IMR-90 (cell line): ENCODE data around the gene KRTAP5-6. TPM values are rescaled to one million over a fixed set of nuclear protein-coding genes. Genes with fewer than 3 reads are reported as not detected.

Experiments used
- ATAC-seq: fragments of 200-7000 bp; cut with Tn5 transposase; 2 replicates; pipeline ENCODE4 v1.9.1; 2020; ENCODE audit warnings: low read depth, mild to moderate bottlenecking, moderate library complexity
- BruUV-seq: library from RNA; stranded (reverse); fragments of 400-500 nt; replicated peaks from 2 replicates; lab custom pipeline; 2021; lab: Mats Ljungman, UMichigan
- CTCF ChIA-PET: fragments of 300-600 bp; formaldehyde crosslinking; extraction: SDS; loops from one replicate; lab custom pipeline; 2021; ENCODE audit warnings: antibody characterized with exemption; lab: Yijun Ruan, JAX
- POLR2A ChIA-PET: fragments of 300-600 bp; sonication (Branson Sonifier 250); formaldehyde crosslinking; loops from one replicate; lab custom pipeline; 2022; ENCODE audit warnings: antibody characterized with exemption; ENCODE audit not compliant: unreplicated experiment; lab: Charles Lee
- DNase-seq: peaks from one replicate; pipeline ENCODE4 v3.0.0; 2013
- H2AFZ ChIP-seq: replicated peaks from 2 replicates; pipeline ENCODE3; 2013; ENCODE audit warnings: low read length, mild to moderate bottlenecking; ENCODE audit not compliant: poor library complexity
- H2AK5ac ChIP-seq: 2 replicates; pipeline ENCODE4 v1.6.1; 2013; ENCODE audit warnings: low read depth, low read length, inconsistent platforms
- H2AK9ac ChIP-seq: replicated peaks from 2 replicates; pipeline ENCODE3; 2013; ENCODE audit warnings: mild to moderate bottlenecking, low read depth, low read length, moderate library complexity; ENCODE audit not compliant: poor library complexity
- H2BK120ac ChIP-seq: 2 replicates; pipeline ENCODE4 v1.6.1; 2013; ENCODE audit warnings: low read depth, low read length, inconsistent platforms
- H2BK15ac ChIP-seq: 3 replicates; pipeline ENCODE4 v1.6.1; 2013; ENCODE audit warnings: low read depth, low read length, inconsistent platforms
- H2BK20ac ChIP-seq: 2 replicates; pipeline ENCODE4 v1.6.1; 2013; ENCODE audit warnings: low read depth, mild to moderate bottlenecking, inconsistent platforms, low read length, moderate library complexity
- H2BK5ac ChIP-seq: 2 replicates; pipeline ENCODE4 v1.6.1; 2013; ENCODE audit warnings: mild to moderate bottlenecking, low read depth, low read length, inconsistent platforms; ENCODE audit not compliant: poor library complexity, severe bottlenecking
- H3K14ac ChIP-seq: replicated peaks from 2 replicates; pipeline ENCODE4 v1.6.1; 2013; ENCODE audit warnings: low read depth, low read length, inconsistent platforms
- H3K18ac ChIP-seq: 2 replicates; pipeline ENCODE4 v1.6.1; 2013; ENCODE audit warnings: low read depth, low read length, control low read depth
- H3K23ac ChIP-seq: 2 replicates; pipeline ENCODE4 v1.6.1; 2013; ENCODE audit warnings: low read depth, low read length, inconsistent platforms
- H3K27ac ChIP-seq: 2 replicates; pipeline ENCODE4 v1.5.1; 2013; ENCODE audit warnings: mild to moderate bottlenecking, control low read depth, low read length; ENCODE audit not compliant: insufficient read depth
- H3K27me3 ChIP-seq: 2 replicates; pipeline ENCODE4 v1.6.1; 2013; ENCODE audit warnings: low read length; ENCODE audit not compliant: control insufficient read depth, insufficient read depth
- H3K36me3 ChIP-seq: 2 replicates; pipeline ENCODE4 v1.6.1; 2013; ENCODE audit warnings: low read length, mixed read lengths; ENCODE audit not compliant: control insufficient read depth, insufficient read depth
- H3K4ac ChIP-seq: 2 replicates; pipeline ENCODE4 v1.6.1; 2013; ENCODE audit warnings: low read depth, low read length, inconsistent platforms
- H3K4me1 ChIP-seq: 2 replicates; pipeline ENCODE4 v1.6.1; 2013; ENCODE audit warnings: low read length, mixed read lengths; ENCODE audit not compliant: control insufficient read depth, insufficient read depth
- H3K4me2 ChIP-seq: 2 replicates; pipeline ENCODE4 v1.6.1; 2013; ENCODE audit warnings: low read depth, mild to moderate bottlenecking, control low read depth, low read length, moderate library complexity
- H3K4me3 ChIP-seq: 2 replicates; pipeline ENCODE4 v1.5.1; 2013; ENCODE audit warnings: low read depth, mild to moderate bottlenecking, control low read depth, low read length, moderate library complexity; ENCODE audit not compliant: insufficient read depth
- H3K56ac ChIP-seq: 2 replicates; pipeline ENCODE4 v1.6.1; 2013; ENCODE audit warnings: low read length, inconsistent platforms; ENCODE audit not compliant: insufficient read depth; ENCODE audit errors: extremely low read depth
- H3K79me1 ChIP-seq, 2 experiments: 2 replicates each; pipeline ENCODE4 v1.6.1; 2013; ENCODE audit warnings: low read length in 2 of 2, inconsistent platforms in 1 of 2, low read depth in 1 of 2
- H3K9ac ChIP-seq: 2 replicates; pipeline ENCODE4 v1.6.1; 2013; ENCODE audit warnings: low read depth, low read length, control low read depth
- H3K9me1 ChIP-seq: 2 replicates; pipeline ENCODE4 v1.6.1; 2013; ENCODE audit warnings: low read length, inconsistent platforms; ENCODE audit not compliant: insufficient read depth
- H3K9me3 ChIP-seq: 2 replicates; pipeline ENCODE4 v1.6.1; 2013; ENCODE audit warnings: low read length; ENCODE audit not compliant: control insufficient read depth, insufficient read depth
- H4K20me1 ChIP-seq: 2 replicates; pipeline ENCODE4 v1.6.1; 2013; ENCODE audit warnings: low read length, inconsistent platforms; ENCODE audit not compliant: insufficient read depth
- H4K5ac ChIP-seq: 2 replicates; pipeline ENCODE4 v1.6.1; 2013; ENCODE audit warnings: mild to moderate bottlenecking, low read depth, low read length, control low read depth
- H4K8ac ChIP-seq, 2 experiments: 2 replicates each; pipeline ENCODE4 v1.6.1; 2013; ENCODE audit warnings: low read depth in 2 of 2, low read length in 2 of 2, control low read depth in 1 of 2, inconsistent platforms in 1 of 2
- H4K91ac ChIP-seq: 2 replicates; pipeline ENCODE4 v1.6.1; 2013; ENCODE audit warnings: low read depth, low read length, inconsistent platforms; ENCODE audit not compliant: insufficient read depth
- CEBPB ChIP-seq: IDR thresholded peaks from 2 replicates; pipeline ENCODE4 v1.6.1; 2012; ENCODE audit warnings: low read depth, low read length, improper control_type of control experiment
- POLR2A ChIP-seq: IDR thresholded peaks from 2 replicates; pipeline ENCODE4 v1.6.1; 2012; ENCODE audit warnings: mild to moderate bottlenecking, low read depth, low read length
- SMC3 ChIP-seq: fragments of 150-350 bp; IDR thresholded peaks from 2 replicates; pipeline ENCODE4 v1.6.1; 2016; ENCODE audit warnings: low read depth, mild to moderate bottlenecking, antibody characterized with exemption, low read length, moderate library complexity
- WGBS, 2 experiments: methylation state at CpG; one replicate each; pipeline versions ENCODE4 v1.1.5 to v1.1.7; 2013; ENCODE audit warnings: missing lambda C conversion rate in 2 of 2; ENCODE audit not compliant: insufficient read length in 1 of 2; ENCODE audit errors: extremely low coverage in 2 of 2; 5-methylcytosine and 5-hydroxymethylcytosine counted together
- dilution Hi-C: fragments of 300-500 bp; cut with HindIII; formaldehyde crosslinking; loops from one replicate; pipeline ENCODE4 v1.14.3; 2018; ENCODE audit warnings: low sequenced_read_pairs; ENCODE audit not compliant: unreplicated experiment
- in situ Hi-C: fragments of 300-500 bp; cut with MboI; formaldehyde crosslinking; loops from 3 replicates; pipeline ENCODE4 v1.14.3; 2019; ENCODE audit warnings: low sequenced_read_pairs, inconsistent platforms, mixed read lengths
- intact Hi-C: fragments of 100-400 bp; cut with micrococcal nuclease; formaldehyde crosslinking; loops from 2 replicates; pipeline ENCODE4 v1.10.0; 2022
- polyA plus RNA-seq, 3 experiments: library from polyadenylated mRNA; depleted of rRNA; stranded (reverse); fragments of >200 nt; gene quantifications; 2 replicates each; pipeline ENCODE4 v1.2.3, GENCODE V29; 2012; ENCODE audit warnings: low replicate concordance in 1 of 3
- total RNA-seq: library from RNA; depleted of rRNA; stranded (reverse); fragments of >200 nt; gene quantifications from 2 replicates; pipeline ENCODE4 v1.2.3, GENCODE V29; 2012

Gene KRTAP5-6
- total and polyA plus RNA-seq, 2 of the 4 experiments (the other 2 are of a cell fraction) = not detected

GRCh38 chr11:1728301-1728700 lies 31.3 kb downstream of the KRTAP5-6 start:
- ChIA-PET POLR2A (no interaction called here), CTCF (no interaction called here)
- Histone ChIP-seq H3K9ac (no peak overlapping the region), H3K9me1 (peaks cover 5% of the 10 kb centered on the region; the same call in 1 of the 2 replicates), H2BK120ac (no peak overlapping the region), H3K4me1 (no peaks in the 10 kb centered on the region), H2BK15ac (no peak overlapping the region), H3K56ac (no peak overlapping the region), H3K79me1 (no peaks in the 10 kb centered on the region), H3K9me3 (no peaks in the 10 kb centered on the region), H3K36me3 (no peaks in the 10 kb centered on the region), H2AK5ac (no peak overlapping the region), H2BK20ac (no peak overlapping the region), H3K4ac (no peak overlapping the region), H4K91ac (no peak overlapping the region), H3K14ac (no peak overlapping the region), H3K27ac (no peak overlapping the region), H3K27me3 (peaks cover 52% of the 10 kb centered on the region), H2AFZ (no peak overlapping the region), H4K8ac (no peak overlapping the region), H2AK9ac (no peak overlapping the region), H3K4me2 (no peak overlapping the region), H3K4me3 (no peak overlapping the region), H4K20me1 (no peaks in the 10 kb centered on the region), H4K5ac (no peak overlapping the region), H3K23ac (no peak overlapping the region), H2BK5ac (no peak overlapping the region), H3K18ac (no peak overlapping the region)
- no TSS peak for BruUV-seq
- in situ Hi-C loops (no loop called here), dilution Hi-C loops (no loop called here), intact Hi-C loops (no loop called here)
- WGBS, 2 experiments = 0% methylated on average over 1 of the region's 4 CpGs; no CpG with 5 or more reads in 1 of the 2 experiments
- no peak for ATAC-seq
- DNase-seq = no peak
- TF ChIP-seq POLR2A (no peak), CEBPB (no peak), SMC3 (no peak)
